ENCODE data around the gene SETD2.

Gene SETD2

DNA sequence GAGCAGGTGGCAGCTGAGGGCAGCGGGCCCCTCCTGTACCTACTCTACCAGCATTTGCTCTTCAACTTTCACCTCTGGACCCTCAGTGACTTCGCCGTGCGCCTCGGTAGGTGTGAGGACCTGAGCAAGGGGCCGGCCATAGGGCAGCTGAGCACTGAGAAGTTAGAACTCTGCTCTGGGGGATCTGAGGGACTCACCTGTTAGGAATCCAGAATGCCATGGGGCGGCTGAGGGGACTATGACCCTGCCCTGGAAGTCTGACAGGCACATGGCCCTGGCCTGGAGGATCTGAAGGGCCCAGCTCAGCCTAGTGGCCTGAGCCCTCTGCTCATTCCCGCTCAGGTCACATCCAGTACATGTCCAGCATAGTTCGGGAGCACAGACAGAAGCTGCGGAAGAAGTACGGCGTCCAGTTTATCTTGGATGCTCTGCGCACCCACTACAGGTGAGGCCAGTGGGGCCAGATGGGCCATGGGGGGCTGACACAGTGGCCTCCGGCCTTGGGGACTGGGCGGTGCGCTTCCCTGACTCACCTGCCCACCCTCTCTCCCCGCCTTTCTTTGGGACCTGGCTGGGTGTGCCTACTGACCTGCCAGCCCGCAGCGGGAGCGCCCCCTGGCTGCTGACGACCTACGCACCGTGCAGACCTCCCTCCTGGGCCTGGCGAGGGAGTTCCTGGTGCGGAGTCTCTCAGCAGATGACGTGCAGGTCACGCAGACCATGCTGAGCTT lies 165.6 kb downstream of the SETD2 start:
- DNase-seq (ENCODE audit: low spot score), result no peak

DNA sequence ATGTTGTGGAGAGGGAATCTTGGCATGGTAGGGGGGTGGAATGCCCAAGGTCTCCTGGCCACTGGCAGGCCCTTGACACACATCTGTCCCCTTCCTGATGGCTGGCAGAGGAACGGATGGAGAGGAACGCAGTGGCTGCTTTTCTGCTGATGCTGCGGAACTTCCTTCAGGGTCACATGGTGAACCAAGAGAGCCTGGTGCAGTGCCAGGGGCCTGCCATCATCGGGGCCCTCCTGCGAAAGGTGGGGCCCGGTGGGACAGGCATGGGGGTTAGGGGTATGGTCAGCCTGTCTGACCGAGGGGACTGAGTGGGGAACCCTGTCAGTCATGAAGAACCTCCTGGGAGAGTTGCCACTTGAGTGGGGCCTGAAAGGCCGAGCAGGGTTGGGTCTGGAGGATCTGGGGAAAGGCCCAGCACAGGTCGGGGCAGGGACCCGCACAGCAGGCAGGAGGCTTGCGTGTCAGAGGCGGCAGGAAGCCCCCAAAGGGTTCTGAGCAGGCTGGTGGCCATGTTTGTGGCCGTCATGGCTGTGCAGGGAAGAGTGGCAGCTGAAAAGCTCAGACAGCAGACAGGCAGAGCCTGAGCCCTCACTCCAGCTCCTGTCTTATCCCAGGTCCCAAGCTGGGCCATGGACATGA lies 166.3 kb downstream of the SETD2 start:
- DNase-seq (ENCODE audit: low spot score), result no peak

DNA sequence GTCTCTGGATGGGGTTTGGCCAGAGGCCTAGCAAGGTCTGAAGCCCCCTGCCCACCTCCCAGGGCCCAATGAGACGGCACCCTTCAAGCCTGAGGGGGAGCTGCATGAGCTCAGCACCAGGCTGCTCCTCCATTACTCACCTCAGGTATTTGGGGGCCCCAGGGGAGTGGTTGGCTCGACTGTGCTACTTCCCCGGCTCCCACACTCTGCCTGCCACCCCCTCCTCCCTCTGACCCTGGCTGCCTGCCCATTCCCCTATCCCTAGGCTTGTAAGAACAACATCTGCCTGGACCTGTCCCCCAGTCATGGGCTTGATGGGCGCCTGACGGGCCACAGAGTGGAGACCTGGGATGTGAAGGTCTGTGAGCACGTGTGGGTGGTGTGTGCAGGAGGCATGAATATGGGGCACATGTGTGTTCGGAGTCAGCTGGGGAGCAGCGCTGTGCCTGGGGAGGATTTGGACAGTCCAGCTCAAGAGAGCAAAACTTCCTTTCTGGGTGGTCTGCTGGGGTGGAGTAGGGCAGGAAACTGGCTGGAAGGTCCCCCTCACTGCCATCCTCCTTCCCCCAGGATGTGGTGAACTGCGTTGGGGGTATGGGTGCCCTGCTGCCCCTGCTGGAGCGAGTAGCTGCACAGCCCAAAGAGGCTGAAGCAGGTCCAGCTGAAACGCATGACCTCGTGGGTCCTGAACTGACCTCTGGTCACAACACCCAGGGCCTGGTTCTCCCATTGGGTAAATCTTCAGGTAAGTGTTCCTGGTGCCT lies 167.0 kb downstream of the SETD2 start:
- no peak for DNase-seq (ENCODE audit: low spot score)

DNA sequence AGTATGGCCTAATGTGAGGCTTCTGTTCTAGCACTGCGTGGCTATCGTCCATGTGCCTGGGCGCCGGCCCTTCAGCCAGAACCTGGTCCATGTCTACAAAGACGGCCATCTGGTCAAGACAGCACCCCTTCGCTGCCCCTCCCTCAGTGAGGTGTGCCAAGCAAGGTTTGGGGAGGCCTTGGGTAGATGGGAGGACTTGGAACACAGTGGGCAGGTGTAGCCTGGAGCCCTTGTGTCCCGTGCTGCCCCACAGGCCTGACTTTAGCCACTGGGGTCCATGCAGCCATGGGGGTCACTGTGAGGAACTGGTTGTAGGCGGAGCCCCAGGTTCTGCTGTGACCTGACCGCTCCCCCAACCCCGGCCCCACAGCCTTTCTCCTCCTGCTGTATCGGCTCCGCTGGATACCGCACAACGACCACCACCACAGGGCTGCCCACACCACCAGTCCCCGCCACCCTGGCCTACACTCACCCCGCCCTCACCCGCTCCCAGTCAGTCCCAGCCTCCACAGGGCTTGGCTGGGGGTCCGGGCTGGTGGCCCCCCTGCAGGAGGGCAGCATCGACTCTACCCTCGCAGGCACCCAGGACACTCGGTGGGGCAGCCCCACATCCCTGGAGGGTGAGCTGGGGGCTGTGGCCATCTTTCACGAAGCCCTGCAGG lies 167.9 kb downstream of the SETD2 start:
- no peak for DNase-seq (ENCODE audit: low spot score)

DNA sequence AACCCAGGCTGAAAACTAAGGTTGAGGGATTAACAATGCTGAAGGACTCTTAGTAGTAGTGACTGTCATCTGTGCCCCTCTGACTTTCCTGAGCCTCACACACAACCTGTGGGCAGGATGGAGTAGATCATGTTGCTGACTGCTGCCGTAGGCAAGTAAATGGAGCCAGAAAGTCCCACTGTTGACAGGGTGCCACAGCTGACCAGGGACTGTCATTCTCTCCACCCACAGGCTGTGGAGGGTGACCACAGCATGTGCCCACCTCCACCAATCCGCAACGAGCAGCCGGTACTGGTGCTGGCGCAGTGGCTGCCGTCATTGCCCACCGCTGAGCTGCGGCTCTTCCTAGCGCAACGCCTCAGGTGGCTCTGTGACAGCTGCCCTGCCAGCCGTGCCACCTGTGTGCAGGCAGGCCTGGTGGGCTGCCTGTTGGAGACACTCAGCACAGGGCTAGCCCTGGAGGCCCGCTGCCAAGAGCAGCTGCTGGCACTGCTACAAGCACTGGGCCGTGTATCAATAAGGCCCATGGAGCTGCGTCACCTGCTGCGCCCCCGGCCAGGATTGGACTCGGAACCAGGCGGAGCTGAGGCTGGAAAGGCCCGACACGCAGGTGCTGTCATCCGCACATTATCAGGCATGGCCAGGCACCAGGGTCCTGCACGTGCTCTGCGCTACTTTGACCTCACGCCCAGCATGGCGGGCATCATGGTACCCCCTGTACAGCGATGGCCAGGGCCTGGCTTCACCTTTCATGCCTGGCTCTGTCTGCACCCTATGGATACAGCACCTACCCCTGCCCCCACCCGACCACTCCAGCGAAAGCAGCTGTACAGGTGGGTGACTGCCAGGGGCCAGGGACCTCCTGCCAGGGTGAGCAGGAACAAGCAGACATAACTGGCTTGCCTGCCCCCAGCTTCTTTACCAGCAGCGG lies 168.8 kb downstream of the SETD2 start:
- no peak for DNase-seq (ENCODE audit: low spot score)

DNA sequence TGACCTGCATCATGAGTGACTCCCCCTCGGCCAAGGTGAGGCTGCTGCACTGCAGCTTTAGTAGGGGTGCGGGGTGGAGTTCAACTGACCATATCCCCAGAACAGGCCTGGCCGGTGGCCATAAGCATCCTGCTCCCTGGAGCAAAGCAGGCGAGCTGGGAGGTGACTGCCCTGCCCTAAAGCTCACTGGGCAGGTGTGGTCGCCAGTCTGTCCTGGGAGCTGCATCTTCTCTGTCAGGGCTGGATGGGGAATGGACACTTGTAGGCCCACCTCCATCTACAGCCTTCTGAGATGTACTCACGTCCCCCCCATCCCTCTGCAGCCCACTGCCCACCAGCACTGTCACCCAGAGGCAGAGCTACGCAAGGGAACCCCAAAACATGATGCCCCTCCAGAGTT lies 169.9 kb downstream of the SETD2 start:
- no peak for DNase-seq (ENCODE audit: low spot score)

DNA sequence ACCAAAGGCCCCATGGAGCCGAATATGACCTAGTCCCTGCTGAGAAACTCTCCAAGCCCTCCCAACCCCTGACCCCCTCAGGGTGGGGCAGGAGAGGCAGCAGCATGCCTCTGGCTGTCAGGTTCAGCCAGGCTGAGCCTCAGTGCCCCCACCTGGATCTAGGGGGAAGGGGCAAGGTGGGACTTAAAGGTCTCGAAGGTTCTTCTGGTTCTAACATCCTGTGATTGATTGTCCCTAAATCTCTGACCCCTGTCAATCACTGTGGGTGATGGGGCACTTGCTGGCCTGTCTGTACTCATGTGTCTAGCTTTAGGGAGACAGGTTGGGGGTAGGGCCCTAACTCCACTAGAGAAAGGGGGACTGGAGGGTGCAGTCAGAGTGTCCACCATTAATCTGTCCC lies 170.6 kb downstream of the SETD2 start:
- no peak for DNase-seq (ENCODE audit: low spot score)

DNA sequence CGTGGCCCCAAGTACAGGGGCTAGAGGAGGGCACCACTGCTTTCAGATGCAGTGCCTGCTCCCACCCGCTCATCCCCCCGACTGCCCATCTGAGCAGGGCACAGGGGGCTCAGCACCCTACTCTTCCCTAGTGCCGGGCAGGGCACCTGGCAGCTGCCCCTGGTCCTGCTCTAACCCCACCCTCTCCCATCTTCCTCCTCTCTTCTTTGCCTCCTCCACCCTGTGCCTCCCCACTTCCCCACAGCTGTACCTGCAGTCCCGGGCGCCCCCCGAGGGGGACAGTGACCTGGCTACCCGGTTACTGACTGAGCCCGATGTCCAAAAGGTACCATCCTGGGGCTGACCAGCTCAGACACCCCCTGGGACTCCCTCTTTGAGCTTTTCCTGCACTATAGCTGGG lies 171.7 kb downstream of the SETD2 start:
- no peak for DNase-seq (ENCODE audit: low spot score)

DNA sequence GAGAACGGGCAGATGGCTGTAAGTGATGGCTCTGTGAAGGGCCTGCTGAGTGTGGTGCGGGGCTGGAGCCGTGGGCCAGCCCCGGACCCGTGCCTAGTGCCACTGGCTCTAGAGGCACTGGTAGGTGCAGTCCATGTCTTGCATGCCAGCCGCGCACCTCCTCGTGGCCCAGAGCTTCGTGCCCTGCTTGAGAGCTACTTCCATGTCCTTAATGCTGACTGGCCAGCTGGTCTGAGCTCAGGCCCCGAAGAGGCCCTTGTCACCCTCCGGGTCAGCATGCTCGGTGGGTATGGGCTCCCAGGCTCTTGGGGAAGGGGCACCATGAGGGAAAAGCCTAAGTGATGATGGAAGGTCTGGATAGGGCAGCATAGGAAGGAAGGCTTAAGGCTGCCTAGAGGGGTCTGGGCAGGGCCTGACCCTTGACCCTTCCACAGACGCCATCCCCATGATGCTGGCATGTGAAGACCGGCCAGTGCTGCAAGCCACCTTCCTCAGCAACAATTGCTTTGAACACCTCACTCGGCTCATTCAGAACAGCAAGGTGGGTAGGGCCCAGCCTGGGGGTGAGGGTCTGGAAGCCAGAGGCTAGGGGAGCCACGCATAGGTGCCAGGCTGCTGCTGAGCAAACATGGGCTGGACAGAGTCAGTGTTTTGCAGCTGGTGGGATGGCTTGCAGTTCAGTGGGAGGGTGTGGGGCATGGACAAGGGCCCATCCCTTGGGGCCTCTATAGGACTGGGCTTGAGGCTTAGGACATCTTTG lies 172.3 kb downstream of the SETD2 start:
- no peak for DNase-seq (ENCODE audit: low spot score)

DNA sequence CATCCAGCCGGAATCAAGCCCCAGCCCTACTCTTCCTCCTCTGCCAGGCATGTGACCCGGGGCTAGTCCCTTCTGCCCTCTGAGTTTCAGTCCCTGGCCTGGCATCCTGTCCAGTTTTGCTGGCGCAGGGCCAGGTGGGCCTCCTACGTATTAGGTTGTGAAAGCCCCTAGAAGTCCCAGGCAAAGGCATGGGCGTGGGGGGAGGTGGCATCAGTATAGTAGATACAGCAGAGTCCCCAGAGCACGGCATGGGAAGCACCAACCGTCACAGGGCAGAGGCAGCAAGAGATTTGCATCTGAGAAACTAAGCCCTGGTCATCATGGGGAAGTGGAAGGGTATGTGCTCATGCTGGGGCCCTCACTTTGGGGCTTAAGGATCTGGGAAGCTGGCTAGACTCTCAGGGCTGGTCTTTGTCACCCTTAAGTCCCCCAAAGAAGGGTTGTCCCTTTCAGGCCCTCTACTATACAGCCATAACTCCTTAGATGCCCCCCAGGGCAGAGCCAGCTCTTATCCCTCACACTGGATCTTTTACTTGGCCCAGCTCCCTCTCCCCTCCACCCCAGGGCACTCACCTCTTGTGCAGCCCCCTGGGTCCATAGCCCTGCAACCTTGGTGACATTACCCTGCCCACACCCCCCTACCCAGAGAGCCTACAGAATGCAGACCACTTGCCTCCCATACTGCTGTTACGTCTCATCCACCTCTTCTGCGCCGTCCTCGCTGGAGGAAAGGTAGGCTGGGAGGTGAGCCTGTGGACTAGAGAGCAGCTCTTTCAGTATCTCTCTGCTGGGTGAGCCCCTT lies 173.1 kb downstream of the SETD2 start:
- no peak for DNase-seq (ENCODE audit: low spot score)

DNA sequence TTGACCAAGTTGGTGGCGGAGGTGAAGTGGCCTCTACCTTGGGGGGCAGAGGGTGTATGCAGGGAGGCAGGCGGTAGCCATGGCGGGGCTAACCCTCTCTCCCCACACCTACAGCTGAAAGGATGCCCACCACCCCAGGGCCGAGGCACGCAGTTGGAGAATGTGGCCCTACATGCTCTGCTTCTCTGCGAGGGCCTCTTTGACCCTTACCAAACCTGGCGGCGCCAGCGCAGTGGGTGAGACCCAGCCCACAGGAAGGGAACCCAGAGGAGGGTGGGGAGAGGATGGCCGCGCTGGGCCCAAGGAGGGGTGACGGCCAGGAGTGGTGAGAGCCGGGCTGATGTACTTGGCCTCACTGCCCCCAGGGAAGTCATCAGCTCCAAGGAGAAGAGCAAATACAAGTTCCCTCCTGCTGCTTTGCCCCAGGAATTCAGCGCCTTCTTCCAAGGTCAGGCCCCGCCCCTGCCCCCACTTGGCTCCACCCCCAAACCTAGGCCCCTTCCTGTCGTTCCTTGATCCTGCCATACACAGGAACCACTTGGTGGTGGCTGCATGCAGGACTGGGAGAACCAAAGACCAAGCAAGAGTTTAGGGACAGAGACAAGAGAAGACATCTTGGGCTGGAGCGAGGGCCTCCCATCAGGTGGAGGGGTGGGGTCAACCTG lies 174.6 kb downstream of the SETD2 start:
- DNase-seq (ENCODE audit: low spot score), result no peak

DNA sequence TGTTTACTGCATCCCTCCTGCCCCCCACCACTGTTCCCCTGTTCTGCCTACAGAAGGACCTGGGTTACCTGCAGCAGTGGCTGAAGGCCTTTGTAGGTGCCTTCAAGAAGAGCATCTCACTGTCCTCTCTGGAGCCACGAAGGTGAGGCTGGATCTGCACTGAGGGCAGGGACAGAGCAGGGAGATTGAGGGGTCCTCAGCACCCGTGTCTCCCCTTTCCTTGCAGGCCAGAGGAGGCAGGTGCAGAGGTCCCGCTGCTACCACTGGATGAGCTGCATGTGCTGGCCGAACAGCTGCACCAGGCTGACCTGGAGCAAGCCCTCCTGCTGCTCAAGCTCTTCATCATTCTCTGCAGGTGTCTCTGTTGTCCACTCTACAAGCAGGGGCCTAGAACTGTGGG lies 175.3 kb downstream of the SETD2 start:
- no peak for DNase-seq (ENCODE audit: low spot score)

DNA sequence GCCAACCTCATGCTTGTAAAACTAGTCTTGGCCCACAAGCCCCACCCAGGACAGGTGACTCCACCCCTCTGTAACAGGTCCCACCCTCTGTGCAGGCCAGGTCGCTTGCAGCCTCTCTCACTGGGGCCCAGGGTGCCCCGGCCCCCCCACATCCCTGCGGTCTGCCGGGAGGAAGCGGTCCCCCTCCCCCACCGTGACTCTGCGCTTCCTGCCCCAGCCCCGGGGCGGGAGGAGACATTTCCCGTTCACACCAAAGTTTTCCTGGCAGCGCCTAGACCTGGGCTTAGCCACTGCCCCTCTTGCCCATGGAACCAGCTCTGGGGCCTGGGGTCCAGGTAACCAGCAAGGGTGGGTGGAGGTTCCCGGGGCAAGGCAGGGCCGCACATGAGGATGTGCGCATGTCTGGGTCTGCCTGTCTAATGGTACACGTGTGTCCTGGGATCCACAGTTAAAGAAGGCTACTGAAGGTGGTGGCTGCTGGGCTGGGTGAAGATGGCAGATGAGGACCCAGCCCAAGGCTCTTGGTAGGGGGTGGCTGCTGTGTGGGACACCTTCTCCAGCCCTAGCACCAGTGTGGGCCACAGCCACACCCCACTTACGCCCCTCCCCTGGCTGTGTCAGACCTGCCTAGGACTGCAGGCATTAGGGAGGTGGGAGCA lies 176.0 kb downstream of the SETD2 start:
- no peak for DNase-seq (ENCODE audit: low spot score)

DNA sequence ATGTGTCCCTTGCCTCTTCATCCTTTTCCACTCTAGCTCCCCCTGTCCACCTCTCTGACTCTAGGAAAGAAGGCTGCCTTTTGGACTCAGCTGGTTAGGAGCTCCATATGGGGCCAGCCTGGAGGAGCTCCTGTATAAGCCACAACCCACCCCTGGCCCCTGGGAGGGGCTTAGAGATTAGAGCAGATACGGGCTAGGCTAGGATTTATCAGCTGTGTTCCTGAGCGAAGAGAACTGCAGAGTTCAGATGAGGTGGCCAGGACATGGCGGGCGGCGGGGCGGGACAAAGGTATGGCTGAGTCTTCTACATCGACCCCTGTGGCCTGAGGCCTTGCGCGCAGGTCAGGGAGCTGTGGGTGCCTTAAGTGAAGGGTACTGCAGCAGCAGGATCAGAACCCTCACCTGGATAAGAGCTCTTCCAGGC lies 176.6 kb downstream of the SETD2 start:
- no peak for DNase-seq (ENCODE audit: low spot score)

DNA sequence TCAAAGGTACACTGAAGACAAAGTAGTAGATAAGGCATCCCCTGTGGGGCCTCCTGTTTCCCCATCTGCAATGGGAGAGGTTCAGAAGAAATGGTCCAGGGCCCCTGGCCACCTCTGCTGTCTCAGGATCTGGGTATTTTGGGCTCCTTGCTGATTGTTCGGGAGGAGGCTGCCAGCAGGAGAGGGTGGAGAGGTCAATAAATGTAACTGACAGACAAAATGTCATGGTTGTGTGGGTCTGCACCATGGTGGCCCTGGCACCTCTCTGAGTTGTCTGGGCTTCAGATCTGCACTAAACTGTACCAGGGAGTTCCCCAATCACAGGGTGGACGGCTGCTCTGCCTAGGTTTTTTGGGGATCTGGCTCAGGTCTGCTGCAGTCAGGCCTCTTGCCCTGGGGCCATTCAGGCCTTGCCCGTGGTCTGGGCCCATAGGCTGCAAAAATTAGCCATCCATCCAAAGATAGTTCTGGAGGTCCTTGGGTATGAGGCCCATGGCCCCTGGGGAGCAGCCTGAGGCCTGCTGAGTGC lies 177.1 kb downstream of the SETD2 start:
- no peak for DNase-seq (ENCODE audit: low spot score)

DNA sequence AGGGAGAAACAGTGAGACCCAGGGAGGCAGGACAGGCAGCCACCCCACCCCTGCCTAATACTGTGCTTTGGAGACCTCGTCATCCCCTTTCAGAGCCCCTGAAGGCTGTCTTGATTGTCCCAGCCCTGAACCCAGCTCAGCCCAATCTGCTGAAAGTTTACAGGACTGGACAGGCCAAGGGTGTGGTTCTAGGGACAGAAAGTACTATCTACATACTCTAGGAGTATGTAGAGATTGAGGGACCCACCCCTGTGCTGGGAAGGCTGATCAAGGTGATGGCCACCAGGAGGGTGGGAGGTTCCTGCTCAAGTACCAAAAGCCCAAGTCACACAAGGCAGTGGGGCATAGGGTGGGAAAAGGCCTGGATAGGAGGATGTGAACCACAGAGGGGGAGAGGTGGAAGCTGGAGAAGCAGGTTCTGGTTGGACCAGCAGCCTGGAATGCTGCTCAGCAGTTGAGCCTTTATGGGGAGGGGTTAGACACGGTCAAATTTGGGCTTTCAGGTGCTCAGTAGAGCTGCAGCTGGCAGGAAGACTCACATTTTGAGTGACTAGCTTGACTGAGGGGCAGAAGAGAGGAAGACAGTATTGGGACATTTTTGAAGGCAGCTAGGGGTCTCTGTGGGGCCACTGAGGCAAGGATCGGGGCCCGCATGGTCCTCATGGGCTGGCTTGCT lies 177.7 kb downstream of the SETD2 start:
- no peak for DNase-seq (ENCODE audit: low spot score)

DNA sequence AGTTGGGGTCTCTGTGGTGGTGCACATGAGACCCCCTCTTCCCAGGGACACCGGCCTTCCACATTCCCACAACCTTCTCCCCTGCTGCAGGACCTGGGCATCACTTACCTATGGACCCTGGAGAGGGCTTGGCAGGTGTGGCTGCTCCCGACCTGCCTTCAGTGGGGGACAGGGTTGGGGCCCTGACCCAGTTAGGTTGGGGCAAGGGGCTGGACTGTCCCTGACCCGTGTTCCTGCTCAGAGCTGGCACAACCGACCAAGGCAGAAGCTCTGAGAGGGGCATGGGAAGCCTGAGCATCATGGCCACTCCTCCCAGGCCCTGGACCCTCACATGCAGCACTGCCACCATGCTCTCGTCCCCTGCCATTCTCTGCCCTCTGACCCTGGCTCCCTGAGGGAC lies 178.3 kb downstream of the SETD2 start:
- no peak for DNase-seq (ENCODE audit: low spot score)
